Omental fat pad (tissue), 4 donors: Measurements from ENCODE around the gene TAF10. TPM values are rescaled to one million over a fixed set of nuclear protein-coding genes. Genes with fewer than 3 reads are reported as not detected.

Source experiments
- ATAC-seq: fragments of 150-250 bp; one replicate; pipeline ENCODE4 v1.9.1; 2016; ENCODE audit warnings: mild to moderate bottlenecking, moderate library complexity; ENCODE audit not compliant: low FRiP score
- DNase-seq: peaks from one replicate; pipeline ENCODE4 v3.0.0-alpha.2; 2019; ENCODE audit warnings: low spot score
- total RNA-seq, 4 donors: library from RNA; depleted of rRNA; stranded (reverse); fragments of >200 nt; gene quantifications; one replicate each; pipeline ENCODE4 v1.1.0, GENCODE V29; 2016
- TF ChIP-seq, protein P1 (sequence below), 3 donors: fragments of 450-650 bp; IDR thresholded peaks; one replicate each; pipeline ENCODE4 v1.5.1; 2016 to 2017; ENCODE audit warnings: antibody characterized with exemption in 3 of 3, mild to moderate bottlenecking in 3 of 3, moderate library complexity in 2 of 3

The TAF10 gene
- total RNA-seq, 4 donors from 2014 or later = 31.9 to 52.6 (median 37.1) TPM

DNA sequence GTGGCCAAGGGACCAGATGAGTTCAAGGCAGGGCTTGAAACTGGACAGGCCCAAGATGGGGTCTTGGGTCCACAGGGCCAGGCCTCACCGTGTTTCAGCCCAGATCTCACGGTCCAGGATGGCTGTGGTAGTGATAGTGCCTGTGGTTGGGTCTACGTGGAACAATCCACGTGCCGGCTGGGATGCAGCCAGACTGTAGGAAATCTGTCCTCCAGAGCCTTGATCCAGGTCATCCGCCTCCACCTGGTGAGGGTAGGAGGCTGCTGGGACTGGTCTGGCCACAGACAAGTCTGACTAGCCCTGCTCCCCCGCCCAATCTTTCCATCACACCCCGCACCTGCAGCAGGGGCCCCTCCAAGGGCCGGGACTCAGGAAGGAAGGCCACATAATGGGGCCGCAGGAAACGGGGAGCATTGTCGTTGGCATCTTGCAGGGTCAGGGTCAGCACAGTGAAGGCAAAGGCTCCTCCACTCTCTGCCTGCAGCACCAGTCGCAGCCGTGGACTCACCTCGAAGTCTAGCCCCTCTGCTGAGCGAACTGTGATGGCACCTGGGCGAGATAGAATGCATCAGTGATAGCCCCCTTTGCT is 13.9 kb upstream of the TAF10 start:
- ATAC-seq (no peak), DNase-seq (no peak)
- TF ChIP-seq, protein P1, sequence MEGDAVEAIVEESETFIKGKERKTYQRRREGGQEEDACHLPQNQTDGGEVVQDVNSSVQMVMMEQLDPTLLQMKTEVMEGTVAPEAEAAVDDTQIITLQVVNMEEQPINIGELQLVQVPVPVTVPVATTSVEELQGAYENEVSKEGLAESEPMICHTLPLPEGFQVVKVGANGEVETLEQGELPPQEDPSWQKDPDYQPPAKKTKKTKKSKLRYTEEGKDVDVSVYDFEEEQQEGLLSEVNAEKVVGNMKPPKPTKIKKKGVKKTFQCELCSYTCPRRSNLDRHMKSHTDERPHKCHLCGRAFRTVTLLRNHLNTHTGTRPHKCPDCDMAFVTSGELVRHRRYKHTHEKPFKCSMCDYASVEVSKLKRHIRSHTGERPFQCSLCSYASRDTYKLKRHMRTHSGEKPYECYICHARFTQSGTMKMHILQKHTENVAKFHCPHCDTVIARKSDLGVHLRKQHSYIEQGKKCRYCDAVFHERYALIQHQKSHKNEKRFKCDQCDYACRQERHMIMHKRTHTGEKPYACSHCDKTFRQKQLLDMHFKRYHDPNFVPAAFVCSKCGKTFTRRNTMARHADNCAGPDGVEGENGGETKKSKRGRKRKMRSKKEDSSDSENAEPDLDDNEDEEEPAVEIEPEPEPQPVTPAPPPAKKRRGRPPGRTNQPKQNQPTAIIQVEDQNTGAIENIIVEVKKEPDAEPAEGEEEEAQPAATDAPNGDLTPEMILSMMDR (IDR thresholded peaks at IDR 0.05) = no peak

DNA sequence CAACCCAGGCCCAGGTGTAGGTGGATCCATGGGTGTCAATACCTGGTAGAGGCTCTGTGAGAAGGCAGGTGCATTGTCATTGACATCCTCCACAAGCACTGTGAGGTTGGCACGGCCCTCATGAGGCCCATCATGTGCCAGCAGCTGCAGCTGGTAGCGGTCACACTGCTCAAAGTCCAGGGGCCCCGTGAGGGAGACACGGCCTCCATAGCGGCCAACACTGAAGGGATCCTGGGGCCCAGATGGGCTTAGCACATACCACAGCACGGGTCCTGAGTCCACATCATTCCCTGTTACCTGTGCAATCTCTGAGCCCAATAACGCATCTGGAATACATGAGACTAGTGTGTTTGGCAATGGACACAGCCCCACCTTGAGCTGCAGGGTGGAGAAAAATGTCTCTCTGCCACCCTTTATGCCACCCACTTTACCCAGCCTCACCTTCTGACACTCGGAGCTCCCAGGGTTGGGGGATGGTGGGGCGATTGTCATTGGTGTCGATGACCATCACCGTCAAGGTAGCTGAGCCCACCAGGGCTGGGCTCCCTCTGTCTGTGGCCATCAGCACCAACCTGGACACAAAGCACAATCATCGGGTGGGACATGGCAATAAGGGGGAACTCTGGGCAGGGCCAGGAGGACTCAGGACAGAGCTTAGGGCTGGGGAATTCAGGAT is 13.3 kb upstream of the TAF10 start:
- no peak for DNase-seq
- no peak for ATAC-seq
- TF ChIP-seq, protein P1 (IDR thresholded peaks at IDR 0.05) = no peak

DNA sequence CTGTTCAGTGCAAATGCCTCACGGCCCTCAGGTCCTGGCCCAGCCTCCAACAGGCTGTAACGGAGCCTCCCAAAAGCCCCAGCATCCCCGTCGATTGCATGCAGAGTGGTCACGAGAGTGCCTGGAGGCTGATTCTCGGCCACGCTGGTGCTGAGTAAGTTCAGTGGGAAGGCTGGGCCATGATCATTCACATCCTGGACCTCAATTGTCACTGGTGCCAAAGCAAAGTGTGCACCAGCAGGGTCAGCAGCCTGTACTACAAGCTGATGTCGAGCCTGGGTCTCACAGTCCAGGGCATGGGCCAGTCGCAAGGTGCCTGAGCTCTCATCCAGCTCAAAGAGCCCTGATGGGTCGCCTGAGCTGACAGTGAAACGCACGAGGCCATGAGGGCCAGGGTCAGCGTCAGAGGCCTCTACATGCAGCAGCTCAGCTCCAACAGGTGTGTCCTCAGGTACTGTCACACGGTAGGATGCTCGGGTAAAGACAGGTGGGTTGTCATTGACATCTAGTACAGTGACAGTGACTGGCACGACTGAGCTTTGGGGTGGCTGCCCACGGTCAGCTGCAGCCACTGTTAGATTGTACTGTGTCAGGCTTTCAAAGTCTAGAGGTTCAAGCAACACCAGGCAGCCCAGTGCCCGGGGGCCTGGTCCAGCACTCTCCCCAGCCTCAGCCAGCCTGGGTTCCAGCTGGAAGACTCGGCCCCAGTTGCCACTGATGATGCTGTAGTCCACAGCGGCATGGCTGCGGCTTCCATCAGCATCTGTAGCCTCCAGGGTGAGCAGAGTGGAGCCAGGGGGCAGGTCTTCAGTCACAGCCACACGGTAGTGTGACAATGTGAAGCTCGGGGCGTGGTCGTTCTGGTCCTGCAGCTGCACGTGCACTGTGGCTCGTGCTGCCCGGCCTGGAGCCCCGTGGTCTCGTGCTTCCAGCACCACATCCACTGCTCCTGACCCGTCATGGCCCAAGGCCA is 11.7 kb upstream of the TAF10 start:
- TF ChIP-seq, protein P1 (IDR thresholded peaks at IDR 0.05) = no peak
- ATAC-seq = no peak
- no peak for DNase-seq

DNA sequence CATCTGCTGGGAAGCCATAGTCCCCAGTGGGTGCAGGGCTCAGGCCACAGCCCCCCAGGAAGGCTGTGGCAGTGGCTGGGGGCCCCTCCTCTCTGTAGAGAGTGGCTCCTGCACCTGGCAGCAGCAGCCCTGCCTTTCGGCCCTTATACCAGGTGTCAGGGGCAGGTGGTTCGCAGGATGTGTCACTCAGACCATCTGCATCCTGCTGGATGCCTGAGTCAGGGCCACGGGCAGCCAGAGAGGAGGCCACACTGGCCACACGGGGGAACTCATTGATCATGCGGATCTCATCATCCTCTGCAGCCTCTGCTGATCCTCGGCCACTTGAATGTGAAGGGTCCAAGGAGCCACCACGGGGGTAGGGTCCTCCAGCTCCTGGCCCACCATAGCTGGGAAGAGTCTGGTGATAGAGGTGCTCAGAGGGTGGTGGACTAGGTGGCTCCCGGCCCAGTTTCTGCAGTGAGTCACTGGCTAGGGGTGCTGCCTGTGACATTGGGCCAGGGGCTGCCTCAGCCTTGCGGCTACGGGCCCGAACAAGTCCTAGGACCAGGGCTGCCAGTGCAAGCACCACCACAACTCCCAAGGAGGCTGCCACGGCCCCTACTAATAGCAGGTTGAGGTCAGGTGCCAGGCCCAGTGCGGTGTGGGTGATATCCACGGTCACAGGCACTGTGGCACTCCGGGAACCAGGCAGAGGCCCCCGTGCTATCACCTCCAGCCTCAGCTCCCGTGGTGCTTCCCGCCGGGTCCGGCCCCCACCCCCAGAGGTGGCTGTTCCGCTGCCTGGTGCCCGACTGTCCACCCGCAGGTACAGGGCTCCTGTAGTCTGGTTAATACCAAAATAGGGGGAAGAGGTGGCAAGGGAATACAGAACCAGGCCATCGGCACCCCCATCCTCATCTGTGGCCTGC is 10.5 kb upstream of the TAF10 start:
- TF ChIP-seq, protein P1 (IDR thresholded peaks at IDR 0.05) = no peak
- no peak for DNase-seq
- no peak for ATAC-seq

DNA sequence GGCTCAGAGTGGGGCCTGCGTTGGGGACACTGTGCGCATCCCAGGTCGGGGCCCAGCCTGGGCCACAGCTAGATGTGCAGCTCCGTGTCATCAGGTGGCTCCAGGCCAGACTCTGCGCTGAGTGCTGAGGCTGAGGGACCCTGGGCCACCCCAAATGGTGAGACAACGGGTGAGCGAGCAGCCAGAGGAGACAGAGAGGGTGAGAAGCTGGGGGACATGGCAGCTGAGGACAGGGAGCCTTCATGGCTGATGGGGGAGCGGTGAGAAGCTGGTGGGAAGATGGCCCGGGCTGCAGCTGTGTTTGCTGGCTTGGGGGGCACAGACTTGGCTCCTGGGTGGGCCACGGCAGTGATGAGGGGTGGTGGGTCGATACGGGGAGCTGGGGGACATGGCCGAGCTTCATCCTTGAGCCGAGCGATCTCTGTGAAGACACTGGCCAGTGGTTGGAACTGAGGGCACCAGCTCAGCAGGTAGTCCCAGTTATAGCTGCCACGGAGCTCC is 9.7 kb upstream of the TAF10 start:
- TF ChIP-seq, protein P1 (IDR thresholded peaks at IDR 0.05) = no peak
- ATAC-seq (no peak), DNase-seq (no peak)

DNA sequence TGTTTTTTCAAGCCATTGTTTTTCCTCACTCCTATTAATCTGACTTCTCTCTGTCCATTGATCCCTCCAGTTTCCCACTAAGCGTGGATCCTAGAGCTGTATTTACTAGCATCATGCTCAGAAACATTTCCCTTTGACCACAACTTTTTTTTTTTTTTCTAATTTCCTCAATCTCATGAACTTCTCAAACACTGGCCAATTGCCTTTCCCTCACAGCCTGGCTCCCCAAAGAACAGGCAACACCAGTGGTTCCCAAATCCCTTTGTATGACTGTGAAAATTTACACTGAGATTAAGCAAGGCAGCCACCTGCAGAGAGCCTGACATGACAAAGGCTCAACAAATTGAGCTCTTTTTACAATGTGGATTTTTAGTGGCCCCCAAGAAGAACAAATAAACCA is 8.6 kb upstream of the TAF10 start:
- ATAC-seq = no peak
- no peak for DNase-seq
- TF ChIP-seq, protein P1 (IDR thresholded peaks at IDR 0.05) = no peak
